Memory B cell (primary cell): ENCODE measurements around the gene NTNG2.

Experiments used
- ATAC-seq: fragments of 150-1000 bp; cut with Tn5 transposase; 2 replicates; pipeline ENCODE4 v1.10.0; 2021; ENCODE audit warnings: low read depth, mild to moderate bottlenecking, moderate library complexity
- DNase-seq, 2 donors: peaks; one replicate each; pipeline ENCODE4 v3.0.0; 2022; ENCODE audit warnings: low spot score in 2 of 2
- H3K27ac Mint-ChIP-seq: one replicate; pipeline ENCODE4 v1.8.0; 2022; ENCODE audit warnings: mild to moderate bottlenecking, moderate library complexity, mixed read lengths
- H3K27me3 Mint-ChIP-seq: one replicate; pipeline ENCODE4 v1.8.0; 2022; ENCODE audit warnings: mixed read lengths
- H3K36me3 Mint-ChIP-seq: one replicate; pipeline ENCODE4 v1.8.0; 2022; ENCODE audit warnings: mild to moderate bottlenecking, mixed read lengths
- H3K4me1 Mint-ChIP-seq: one replicate; pipeline ENCODE4 v1.8.0; 2022; ENCODE audit warnings: mixed read lengths
- H3K4me3 Mint-ChIP-seq: one replicate; pipeline ENCODE4 v1.8.0; 2022; ENCODE audit warnings: mild to moderate bottlenecking, moderate library complexity, mixed read lengths
- H3K9me3 Mint-ChIP-seq: one replicate; pipeline ENCODE4 v1.8.0; 2022; ENCODE audit warnings: mixed read lengths

Gene NTNG2

GRCh38 chr9:132136151-132136780, 25.6 kb upstream of the NTNG2 start:
- Mint-ChIP-seq H3K27me3 (peaks cover 11% of the 10 kb centered on the region), H3K36me3 (no peaks in the 10 kb centered on the region), H3K4me1 (peaks cover 1% of the 10 kb centered on the region), H3K9me3 (no peaks in the 10 kb centered on the region), H3K27ac (no peak overlapping the region), H3K4me3 (no peak overlapping the region)
- ATAC-seq: no peak
- no peak for DNase-seq

DNA sequence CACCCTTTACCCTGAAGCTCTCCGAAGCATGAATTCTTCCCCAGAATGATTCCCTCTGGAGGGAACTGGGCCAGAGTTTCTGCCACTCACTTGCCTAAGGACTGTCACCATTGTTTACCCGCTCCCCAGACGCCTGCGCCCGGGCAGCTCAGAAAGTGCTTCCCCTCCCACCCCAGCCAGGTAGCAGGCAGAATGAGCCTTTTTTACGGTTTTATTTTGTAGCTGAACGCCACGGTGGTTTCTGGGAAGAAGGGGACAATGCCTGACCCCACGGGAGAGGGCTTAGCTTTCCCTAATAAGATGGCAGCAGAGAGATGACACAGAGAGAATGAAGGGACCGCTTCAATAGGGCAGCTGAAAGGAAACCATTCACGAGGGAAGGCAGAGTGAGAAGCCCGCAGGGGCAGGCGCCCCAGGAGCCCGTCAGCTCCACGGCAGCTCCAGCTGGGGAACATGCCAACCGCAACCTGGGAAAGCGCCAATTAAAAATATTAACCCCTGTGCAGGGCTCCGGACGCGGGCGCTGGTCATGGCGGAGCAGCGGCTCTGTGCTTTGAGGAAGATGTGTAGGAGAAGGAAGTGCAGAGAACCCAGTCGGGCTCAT, 20.4 kb upstream of the NTNG2 start:
- H3K4me3 Mint-ChIP-seq: peak overlapping the region; percentile 65
- H3K27me3 Mint-ChIP-seq: peaks cover 27% of the 10 kb centered on the region
- ATAC-seq: no peak
- DNase-seq: no peak
- no peaks in the 10 kb centered on the region for H3K9me3 Mint-ChIP-seq
- no peak overlapping the region for H3K27ac Mint-ChIP-seq
- H3K36me3 Mint-ChIP-seq: no peaks in the 10 kb centered on the region
- H3K4me1 Mint-ChIP-seq: peaks cover 5% of the 10 kb centered on the region

- H3K4me1 Mint-ChIP-seq: peaks cover 5% of the 10 kb centered on the region
- no peak overlapping the region for H3K27ac Mint-ChIP-seq
- DNase-seq: no peak
- no peaks in the 10 kb centered on the region for H3K9me3 Mint-ChIP-seq
- no peak for ATAC-seq
- peak overlapping the region; percentile 6 for H3K4me3 Mint-ChIP-seq
- H3K27me3 Mint-ChIP-seq: peaks cover 29% of the 10 kb centered on the region
- no peaks in the 10 kb centered on the region for H3K36me3 Mint-ChIP-seq
These were observed 19.8 kb upstream of the NTNG2 start for GRCh38 chr9:132141948-132142594.

- Mint-ChIP-seq H3K36me3 (no peaks in the 10 kb centered on the region), H3K4me1 (peaks cover 5% of the 10 kb centered on the region), H3K4me3 (no peak overlapping the region), H3K27ac (no peak overlapping the region), H3K27me3 (peaks cover 32% of the 10 kb centered on the region), H3K9me3 (no peaks in the 10 kb centered on the region)
- DNase-seq (no peak), ATAC-seq (no peak)
These were observed 18.9 kb upstream of the NTNG2 start for GRCh38 chr9:132142924-132143323.

DNA sequence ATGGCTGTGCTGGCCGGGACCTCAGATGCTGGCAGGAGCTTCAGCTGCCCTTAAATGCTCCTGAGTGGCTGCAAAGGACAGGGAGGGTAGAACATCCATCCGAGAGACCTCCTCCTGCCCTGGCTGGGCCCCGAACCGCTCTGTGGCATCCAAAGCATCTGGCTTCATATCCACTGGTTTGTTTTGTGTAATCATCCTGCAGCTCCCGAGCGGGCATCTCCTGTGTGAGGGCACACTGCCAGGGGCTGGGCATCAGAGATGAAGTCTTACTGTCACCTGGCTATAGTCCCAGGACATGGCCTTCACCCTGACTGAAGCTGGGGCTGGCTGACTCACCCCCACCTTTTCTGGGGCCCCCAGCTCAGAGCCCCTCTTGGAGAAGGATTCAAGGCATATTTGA, 18.5 kb upstream of the NTNG2 start:
- ATAC-seq (no peak), DNase-seq (no peak)
- no peaks in the 10 kb centered on the region for H3K9me3 Mint-ChIP-seq
- H3K36me3 Mint-ChIP-seq: no peaks in the 10 kb centered on the region
- no peak overlapping the region for H3K4me3 Mint-ChIP-seq
- H3K27me3 Mint-ChIP-seq: peaks cover 35% of the 10 kb centered on the region
- H3K27ac Mint-ChIP-seq: no peak overlapping the region
- H3K4me1 Mint-ChIP-seq: peaks cover 5% of the 10 kb centered on the region

- Mint-ChIP-seq H3K4me3 (no peak overlapping the region), H3K9me3 (no peaks in the 10 kb centered on the region), H3K27ac (no peak overlapping the region), H3K36me3 (no peaks in the 10 kb centered on the region), H3K4me1 (peaks cover 5% of the 10 kb centered on the region), H3K27me3 (peaks cover 33% of the 10 kb centered on the region)
- no peak for ATAC-seq
- DNase-seq: no peak
These were observed 17.0 kb upstream of the NTNG2 start for GRCh38 chr9:132144708-132145365.

GRCh38 chr9:132146039-132146438, 15.8 kb upstream of the NTNG2 start:
- H3K4me1 Mint-ChIP-seq: peaks cover 5% of the 10 kb centered on the region
- peaks cover 31% of the 10 kb centered on the region for H3K27me3 Mint-ChIP-seq
- H3K4me3 Mint-ChIP-seq: no peak overlapping the region
- ATAC-seq (no peak), DNase-seq (no peak)
- no peaks in the 10 kb centered on the region for H3K9me3 Mint-ChIP-seq
- no peak overlapping the region for H3K27ac Mint-ChIP-seq
- no peaks in the 10 kb centered on the region for H3K36me3 Mint-ChIP-seq

DNA sequence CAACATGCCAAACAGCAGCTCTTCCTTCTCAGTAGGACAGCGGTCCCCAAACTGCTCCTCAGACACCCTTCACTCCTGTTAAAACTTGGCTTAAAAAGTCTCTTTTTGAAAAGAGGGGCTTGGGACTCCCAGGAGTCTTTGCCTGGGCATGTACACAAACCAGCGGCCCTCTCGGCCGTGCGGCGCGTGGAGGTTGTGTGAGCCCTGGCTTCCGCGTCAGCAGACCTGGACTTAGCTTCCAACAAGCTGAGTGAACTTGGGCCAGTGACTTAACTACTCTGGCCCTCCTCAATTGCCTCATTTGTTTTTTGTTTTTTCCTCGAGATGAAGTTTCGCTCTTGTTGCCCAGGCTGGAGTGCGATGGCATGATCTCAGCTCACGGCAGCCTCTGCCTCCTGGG, 15.3 kb upstream of the NTNG2 start:
- H3K27ac Mint-ChIP-seq: no peak overlapping the region
- peaks cover 31% of the 10 kb centered on the region for H3K27me3 Mint-ChIP-seq
- no peak overlapping the region for H3K4me3 Mint-ChIP-seq
- ATAC-seq (no peak), DNase-seq (no peak)
- H3K4me1 Mint-ChIP-seq: peaks cover under 1% of the 10 kb centered on the region
- H3K9me3 Mint-ChIP-seq: no peaks in the 10 kb centered on the region
- H3K36me3 Mint-ChIP-seq: no peaks in the 10 kb centered on the region

- no peaks in the 10 kb centered on the region for H3K36me3 Mint-ChIP-seq
- ATAC-seq: no peak
These were observed 14.5 kb upstream of the NTNG2 start for GRCh38 chr9:132147331-132147730.

GRCh38 chr9:132147839-132148238, 14.0 kb upstream of the NTNG2 start:
- DNase-seq (no peak), ATAC-seq (no peak)
- Mint-ChIP-seq H3K27ac (no peak overlapping the region), H3K9me3 (no peaks in the 10 kb centered on the region), H3K4me1 (no peaks in the 10 kb centered on the region), H3K36me3 (no peaks in the 10 kb centered on the region), H3K27me3 (peaks cover 35% of the 10 kb centered on the region), H3K4me3 (no peak overlapping the region)

More at GRCh38 chr9:132147331-132147730, 14.5 kb upstream of the NTNG2 start:
- H3K4me1 Mint-ChIP-seq: no peaks in the 10 kb centered on the region
- no peak overlapping the region for H3K27ac Mint-ChIP-seq
- peaks cover 33% of the 10 kb centered on the region for H3K27me3 Mint-ChIP-seq
- H3K4me3 Mint-ChIP-seq: no peak overlapping the region
- H3K9me3 Mint-ChIP-seq: no peaks in the 10 kb centered on the region
- no peak for DNase-seq

GRCh38 chr9:132150256-132150655, 11.6 kb upstream of the NTNG2 start:
- no peak for ATAC-seq
- Mint-ChIP-seq H3K27ac (no peak overlapping the region), H3K27me3 (peaks cover 25% of the 10 kb centered on the region), H3K9me3 (no peaks in the 10 kb centered on the region), H3K4me3 (no peak overlapping the region), H3K4me1 (no peaks in the 10 kb centered on the region), H3K36me3 (no peaks in the 10 kb centered on the region)
- no peak for DNase-seq

DNA sequence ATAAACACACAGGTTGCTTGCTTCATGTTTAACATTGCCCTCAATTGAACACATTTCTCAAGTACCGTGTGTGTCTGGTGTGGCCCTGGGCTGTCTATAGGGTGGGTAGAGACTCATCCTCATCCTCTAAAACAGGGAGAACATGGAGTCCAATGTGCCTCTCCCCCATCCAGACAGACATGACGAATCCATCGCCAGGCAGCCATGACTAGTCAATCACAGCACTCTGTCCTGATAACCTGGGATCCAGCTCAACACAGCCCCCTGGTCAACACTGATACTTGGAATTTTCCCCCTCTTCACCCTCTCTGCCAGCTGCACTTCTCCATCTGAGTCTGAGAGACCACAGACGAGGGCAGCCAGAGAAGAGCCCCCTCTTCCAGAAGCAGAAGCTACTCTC, 10.7 kb upstream of the NTNG2 start:
- no peak for ATAC-seq
- no peak for DNase-seq
- no peaks in the 10 kb centered on the region for H3K36me3 Mint-ChIP-seq
- H3K27ac Mint-ChIP-seq: no peak overlapping the region
- H3K4me1 Mint-ChIP-seq: no peaks in the 10 kb centered on the region
- no peak overlapping the region for H3K4me3 Mint-ChIP-seq
- H3K9me3 Mint-ChIP-seq: no peaks in the 10 kb centered on the region
- H3K27me3 Mint-ChIP-seq: peaks cover 25% of the 10 kb centered on the region

DNA sequence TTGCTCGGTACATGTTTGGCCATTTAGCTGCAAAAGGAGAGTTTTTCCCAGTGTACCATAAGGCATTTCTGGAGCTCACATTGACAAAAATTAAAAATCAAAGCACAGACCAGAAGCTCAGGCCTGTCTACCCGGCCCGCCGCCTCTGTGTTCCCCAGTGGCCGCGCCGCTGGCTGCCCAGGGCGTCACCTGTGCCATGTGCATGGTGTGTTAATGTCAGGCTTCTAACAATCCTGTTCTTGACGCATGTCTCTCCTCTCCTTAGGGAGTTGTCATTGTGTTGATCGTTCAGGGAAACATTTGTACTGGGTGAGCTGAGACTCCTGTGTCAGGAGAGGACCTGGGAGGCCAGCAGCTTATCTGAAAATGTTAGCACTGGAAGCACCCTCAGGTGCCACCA, 9.6 kb upstream of the NTNG2 start:
- Mint-ChIP-seq H3K27ac (no peak overlapping the region), H3K4me1 (no peaks in the 10 kb centered on the region), H3K27me3 (peaks cover 19% of the 10 kb centered on the region), H3K9me3 (no peaks in the 10 kb centered on the region), H3K36me3 (no peaks in the 10 kb centered on the region), H3K4me3 (no peak overlapping the region)
- ATAC-seq (no peak), DNase-seq (no peak)

- Mint-ChIP-seq H3K4me3 (no peak overlapping the region), H3K27ac (no peak overlapping the region), H3K27me3 (peaks cover 16% of the 10 kb centered on the region), H3K4me1 (no peaks in the 10 kb centered on the region), H3K36me3 (no peaks in the 10 kb centered on the region), H3K9me3 (no peaks in the 10 kb centered on the region)
- ATAC-seq (no peak), DNase-seq (no peak)
These were observed 6.8 kb upstream of the NTNG2 start for GRCh38 chr9:132154863-132155567.
